GM13976 (cell line): Measurements from ENCODE around the gene AKR7A2.

ENCODE experiments used
- DNase-seq: peaks from one replicate; pipeline ENCODE4 v3.0.0; 2012; ENCODE audit warnings: low spot score
- CTCF ChIP-seq: IDR thresholded peaks from 2 replicates; pipeline ENCODE4 v1.5.1; 2012; ENCODE audit warnings: borderline replicate concordance, mild to moderate bottlenecking; ENCODE audit not compliant: insufficient read depth; ENCODE audit errors: extremely low read depth, missing control alignments, control extremely low read depth
- in situ Hi-C: fragments of 300-500 bp; cut with MboI; formaldehyde crosslinking; loops from one replicate; pipeline ENCODE4 v1.12.0; 2022; ENCODE audit warnings: low sequenced_read_pairs, mixed read lengths, inconsistent platforms; ENCODE audit not compliant: unreplicated experiment

The AKR7A2 gene

GRCh38 chr1:19254416-19254815 is 57.5 kb downstream of the AKR7A2 start:
- no peak for TF ChIP-seq CTCF
- in situ Hi-C loops: no loop called here
- DNase-seq: no peak
